GM20431 (cell line): ENCODE results near the gene SNX33.

Experiments
- in situ Hi-C: fragments of 300-500 bp; cut with MseI, MboI; formaldehyde crosslinking; loops from one replicate; pipeline ENCODE4 v1.15.0; 2020; ENCODE audit warnings: low sequenced_read_pairs; ENCODE audit not compliant: unreplicated experiment

The SNX33 gene

DNA sequence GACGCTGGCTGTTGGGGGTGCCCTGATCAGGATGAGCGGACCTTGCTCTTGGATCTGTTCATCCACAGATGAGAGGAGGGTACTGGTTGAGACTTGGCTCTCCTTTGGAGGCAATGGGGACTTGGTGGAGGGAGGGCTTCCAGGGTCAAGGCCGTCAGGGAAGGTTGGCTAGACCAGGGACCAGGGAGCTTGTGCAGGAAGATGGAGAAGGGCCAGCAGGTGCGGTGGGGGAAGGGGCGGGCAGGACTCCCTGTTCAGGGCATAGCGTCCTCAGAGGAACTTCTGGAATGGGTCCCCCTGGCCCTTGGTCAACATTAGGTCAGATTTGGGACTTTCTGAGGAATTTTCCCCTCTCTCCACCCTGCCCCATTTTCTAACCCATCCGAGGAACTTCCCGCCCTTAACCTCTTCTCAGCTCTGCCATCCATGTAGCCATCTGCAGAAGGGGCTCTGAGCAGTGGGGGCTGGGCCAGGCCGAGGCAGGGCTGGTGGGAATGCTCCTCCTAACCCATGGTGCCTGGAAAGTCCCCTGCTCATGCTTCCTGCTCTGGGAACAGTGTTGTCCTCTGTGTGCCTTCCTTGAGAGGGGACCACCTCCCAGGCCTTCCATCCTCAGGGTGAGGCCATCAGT, 11.5 kb downstream of the SNX33 start:
- in situ Hi-C loops: loop anchor here (25.0 kb wide), 2 partner anchors 297 to 647 kb away; partner anchors contain the start of genes MAN2C1 and PPCDC

DNA sequence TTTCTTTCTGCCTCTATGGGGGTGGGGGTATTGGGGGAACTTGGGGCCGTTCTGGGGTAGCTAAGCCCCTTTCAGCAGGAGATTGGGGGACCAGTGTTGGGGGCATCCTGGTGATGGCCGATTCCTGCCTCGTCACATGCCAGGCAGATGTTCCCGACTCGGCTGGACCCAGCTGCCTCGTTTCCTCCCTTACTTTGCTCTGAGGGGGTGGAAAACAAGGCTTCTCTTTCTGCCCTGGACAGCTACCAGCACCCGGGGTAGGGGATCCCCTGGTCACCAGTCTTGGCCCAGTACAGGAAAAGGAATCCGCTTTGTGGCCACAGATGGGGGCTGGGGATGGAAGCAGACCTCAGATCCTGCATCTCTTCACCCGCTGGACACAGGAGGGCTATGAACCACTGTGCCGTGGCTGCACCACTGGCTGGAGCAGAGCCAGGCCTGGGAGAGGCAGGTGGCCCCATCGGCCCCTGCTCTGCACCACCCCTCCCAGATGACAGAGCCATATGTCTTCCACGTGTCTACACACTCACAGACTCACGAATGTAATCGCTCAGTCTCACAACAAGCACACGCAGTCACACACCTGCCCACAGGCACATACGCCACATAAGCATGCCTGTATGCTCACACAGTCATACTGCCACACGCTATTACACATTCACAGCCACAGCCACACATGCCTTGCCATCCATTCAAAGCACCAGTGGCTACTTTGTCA, 12.4 kb downstream of the SNX33 start:
- in situ Hi-C loops: loop anchor here (25.0 kb wide), 2 partner anchors 298 to 648 kb away; partner anchors contain the start of genes MAN2C1 and PPCDC

DNA sequence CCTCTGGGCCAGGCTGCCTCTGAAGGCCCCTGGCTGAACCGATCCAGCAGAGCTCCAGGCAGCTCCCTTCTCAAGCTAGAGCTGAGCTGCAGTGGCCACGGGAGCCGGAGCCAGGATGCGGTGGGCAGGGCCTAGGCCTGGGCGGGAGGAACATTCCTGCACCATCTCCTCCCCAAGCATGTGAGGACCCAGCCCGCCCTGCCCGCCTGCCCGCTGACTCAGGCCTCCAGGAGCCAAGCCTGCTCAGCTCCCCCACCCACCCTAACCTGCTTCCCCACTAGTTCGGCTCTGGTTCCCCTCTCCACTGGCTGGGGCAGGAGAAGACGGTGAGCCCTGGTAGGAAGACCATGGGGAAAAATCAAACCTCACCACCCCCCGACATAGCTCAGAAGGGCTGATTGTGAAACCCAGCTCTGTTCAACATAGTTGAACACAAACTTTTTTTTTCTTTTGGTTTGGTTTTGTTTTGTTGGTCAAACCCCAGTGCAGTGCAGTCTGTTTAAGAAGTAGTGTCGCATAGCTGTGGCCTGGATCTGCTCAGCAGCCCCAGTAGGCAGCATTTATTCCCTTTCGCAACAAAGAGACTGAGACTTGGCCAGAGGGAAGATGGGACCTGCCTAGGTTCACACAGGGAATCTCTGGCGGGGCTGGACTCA, 13.5 kb downstream of the SNX33 start:
- in situ Hi-C loops: loop anchor here (25.0 kb wide), 2 partner anchors 299 to 649 kb away; partner anchors contain the start of genes MAN2C1 and PPCDC

DNA sequence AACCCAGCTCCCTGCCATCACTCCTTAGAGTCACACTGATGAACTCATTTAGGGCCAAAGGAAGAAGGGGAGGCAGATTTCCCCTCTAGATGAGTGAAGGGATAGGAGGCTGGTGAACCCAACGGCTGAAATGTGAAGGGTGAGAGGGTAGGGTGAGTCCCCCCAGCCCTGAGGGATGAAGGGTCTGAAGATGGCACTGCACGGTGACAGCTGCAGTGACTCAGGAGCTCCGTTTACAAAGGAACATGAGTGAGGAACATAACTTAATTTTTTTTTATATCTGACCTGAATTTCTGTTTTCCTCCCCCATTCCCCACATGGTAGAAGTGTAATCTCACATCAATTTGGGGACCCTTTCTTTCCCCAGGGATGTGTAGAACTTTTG, 14.0 kb downstream of the SNX33 start:
- in situ Hi-C loops: loop anchor here (25.0 kb wide), 2 partner anchors 299 to 649 kb away; partner anchors contain the start of genes MAN2C1 and PPCDC

DNA sequence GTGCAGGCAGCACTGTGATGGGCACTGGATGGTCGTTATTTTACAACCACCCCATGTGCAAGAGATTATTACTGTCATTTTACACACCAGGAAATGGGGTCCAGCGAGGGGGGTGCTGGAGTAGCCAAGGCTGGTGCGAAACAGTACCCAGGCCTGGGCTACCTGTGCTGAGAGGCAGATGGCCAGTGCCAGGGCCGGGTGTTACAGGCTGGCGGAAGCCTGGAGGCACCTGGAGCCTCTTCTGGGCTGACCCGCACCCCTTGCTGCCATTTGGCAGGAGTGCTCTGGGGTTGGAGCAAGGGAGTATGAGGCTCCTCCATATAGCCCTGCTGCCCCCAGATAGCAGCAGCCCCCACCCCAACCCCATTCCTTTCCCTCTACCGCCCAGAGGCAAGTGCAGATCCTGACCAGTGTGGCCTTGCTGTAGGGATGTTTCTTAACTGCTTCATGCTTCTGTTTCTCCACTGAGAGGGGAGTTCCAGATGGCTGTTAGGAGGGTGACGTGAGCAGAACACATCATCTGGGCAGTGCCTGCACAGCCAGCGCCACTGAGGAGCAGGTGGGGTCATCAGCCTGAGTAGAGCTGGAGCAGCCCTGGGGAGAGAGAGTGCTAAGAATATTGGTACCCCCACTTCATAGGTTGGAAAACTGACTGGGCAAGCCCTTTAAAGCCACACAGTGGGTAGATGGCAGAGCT, 15.3 kb downstream of the SNX33 start:
- in situ Hi-C loops: loop anchor here (25.0 kb wide), 2 partner anchors 301 to 651 kb away; partner anchors contain the start of genes MAN2C1 and PPCDC

DNA sequence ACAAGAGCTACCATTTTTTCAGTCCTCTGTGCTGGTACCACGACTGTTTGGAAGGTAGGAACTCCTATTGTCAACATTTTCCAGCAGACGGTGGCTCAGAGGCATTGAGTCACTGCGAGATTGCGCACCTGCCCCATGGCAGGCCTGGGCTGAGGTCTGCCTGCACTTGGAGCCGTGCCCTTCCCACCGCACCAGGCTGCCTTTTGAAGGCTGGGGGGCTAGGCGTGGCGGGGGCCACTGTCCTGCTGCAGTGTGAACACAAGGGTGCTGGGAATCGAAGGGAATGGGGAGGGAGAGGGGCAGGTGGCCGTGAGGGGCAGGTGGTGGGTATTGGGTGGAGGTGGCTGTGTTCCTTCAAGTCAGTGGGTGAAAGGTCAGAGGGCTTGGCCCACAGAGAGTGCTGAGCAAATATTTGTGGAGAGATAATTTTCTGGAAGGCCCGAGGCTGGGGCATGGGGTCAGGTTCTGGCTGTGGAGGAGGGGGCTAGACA, 16.3 kb downstream of the SNX33 start:
- in situ Hi-C loops: loop anchor here (25.0 kb wide), 2 partner anchors 302 to 652 kb away; partner anchors contain the start of genes MAN2C1 and PPCDC

DNA sequence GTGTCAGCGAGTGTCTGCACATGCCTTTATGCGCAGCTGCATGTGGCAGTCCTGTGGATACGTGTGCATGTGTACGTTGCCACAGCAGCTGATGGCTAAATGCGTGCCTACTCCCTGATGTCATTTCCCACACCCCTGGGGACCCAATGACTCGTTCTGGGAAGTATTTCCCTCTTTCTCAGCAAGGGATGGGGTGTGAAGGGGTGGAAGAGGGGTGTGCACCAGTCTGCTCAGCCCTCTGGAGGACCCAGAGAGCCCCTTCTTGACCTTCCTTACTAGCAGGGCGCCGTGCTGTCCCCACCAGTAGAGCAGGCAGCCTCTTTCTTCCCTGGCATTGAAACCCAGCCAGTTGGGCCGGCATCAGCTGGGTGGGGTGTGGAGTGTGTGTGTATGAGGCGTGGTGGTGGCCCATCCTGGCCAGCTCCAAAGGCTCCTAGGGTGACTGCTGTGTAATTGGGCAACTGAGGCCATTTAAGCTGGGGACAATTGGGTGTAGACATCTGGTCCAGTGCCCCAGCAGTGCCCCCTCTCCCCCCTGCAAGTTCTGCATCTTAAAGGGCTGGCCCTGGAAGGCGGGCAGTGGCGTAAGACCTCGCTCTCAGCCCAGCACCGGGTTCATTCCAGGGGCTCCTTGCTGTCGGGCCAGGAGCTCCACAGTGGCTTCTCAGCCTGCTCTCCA, 19.2 kb downstream of the SNX33 start:
- in situ Hi-C loops: loop anchor here (25.0 kb wide), 2 partner anchors 305 to 655 kb away; partner anchors contain the start of genes MAN2C1 and PPCDC

DNA sequence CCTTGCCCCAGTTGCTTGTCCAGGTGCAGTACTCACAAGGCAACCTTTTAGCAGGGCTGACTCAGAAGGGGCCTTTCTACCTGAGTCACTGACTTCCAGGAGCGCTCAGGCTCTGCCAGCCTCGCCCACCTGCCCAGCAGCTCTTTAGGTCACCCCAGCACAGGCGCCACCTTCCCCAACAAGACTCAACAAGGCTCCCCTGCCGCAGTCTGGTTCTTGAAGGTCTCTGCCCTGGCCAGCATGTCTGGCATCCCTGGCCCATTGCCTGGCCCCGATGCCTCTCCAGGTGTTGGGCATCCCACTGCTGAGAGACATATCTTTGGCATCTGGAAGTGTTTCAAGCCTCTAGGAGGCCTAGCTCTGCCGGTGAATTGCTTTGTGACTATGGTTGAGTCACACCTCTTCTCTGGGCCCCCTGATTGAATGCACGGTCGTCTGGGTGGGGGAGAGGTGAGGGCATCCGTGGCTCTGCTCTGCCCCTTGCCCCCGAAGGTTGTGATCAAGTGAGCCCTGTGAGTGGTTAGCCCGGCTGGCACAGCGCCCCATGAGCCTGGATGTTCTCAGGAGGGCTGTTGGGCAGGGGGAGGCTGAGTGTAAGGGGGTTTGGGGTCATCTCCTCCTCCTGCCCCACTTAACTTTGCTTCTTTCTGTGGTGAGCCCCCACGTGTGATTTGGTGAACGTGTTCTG, 21.6 kb downstream of the SNX33 start:
- in situ Hi-C loops: loop anchor here (25.0 kb wide), 2 partner anchors 307 to 657 kb away; partner anchors contain the start of genes MAN2C1 and PPCDC

DNA sequence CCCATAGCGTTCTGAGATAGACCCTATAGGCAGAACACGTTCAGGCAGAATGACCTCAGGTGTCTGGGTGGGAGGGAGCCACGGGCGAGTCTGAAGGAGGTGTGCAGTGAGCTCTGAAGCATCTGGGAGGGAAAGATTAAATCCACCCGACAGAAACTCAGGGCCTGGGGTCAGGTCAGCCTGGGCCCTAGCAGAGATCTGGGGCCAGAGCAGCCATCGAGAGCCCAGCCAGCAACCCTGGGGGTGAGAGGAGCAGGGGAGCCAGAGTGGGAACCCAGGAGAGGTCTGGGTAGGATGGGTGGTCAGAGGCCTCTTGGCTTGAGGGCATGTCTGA, 22.1 kb downstream of the SNX33 start:
- in situ Hi-C loops: loop anchor here (25.0 kb wide), 2 partner anchors 308 to 658 kb away; partner anchors contain the start of genes MAN2C1 and PPCDC

DNA sequence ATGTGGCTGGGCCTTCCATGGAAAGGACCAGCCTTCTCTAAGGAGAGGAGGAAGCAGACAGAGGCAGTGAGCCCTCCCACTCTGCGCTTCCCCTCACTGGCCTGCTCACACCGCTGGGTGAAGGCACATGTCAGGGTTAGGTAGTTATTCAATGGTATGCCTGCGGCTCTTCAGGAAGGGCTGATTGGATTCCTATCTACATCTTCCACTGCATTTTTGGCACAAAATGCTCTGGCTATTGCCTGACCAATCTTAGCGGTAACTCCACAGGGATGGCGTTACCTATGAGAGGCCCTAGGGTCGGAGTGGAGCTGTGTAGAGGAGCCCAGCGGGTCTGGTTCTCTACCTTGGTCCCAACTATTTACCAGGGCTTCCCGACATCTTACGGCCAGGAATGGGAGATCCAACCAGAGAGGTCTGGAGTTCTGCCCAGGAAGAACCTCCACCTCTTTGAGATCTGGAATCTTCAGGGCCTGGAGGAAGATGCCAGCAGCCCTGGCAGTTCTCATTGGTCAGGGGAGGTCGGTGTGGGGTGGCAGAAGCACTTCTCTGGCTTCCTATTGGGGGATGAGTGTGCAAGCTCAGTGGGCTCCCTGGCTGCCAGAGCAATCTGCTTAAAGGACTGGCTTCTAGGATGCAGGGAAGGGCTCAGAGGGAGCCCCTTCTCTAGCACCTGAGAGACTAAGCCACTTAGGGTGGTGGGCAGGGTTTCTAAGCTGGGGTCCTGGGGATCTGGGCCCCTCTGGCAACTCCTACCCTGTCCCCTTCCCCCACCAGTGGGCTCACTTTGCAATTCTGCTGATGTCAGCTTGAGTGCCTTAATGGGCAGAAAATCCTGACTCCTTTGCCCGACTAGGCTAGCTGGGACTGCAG, 24.3 kb downstream of the SNX33 start:
- in situ Hi-C loops: loop anchor here (25.0 kb wide), 2 partner anchors 310 to 660 kb away; partner anchors contain the start of genes MAN2C1 and PPCDC

DNA sequence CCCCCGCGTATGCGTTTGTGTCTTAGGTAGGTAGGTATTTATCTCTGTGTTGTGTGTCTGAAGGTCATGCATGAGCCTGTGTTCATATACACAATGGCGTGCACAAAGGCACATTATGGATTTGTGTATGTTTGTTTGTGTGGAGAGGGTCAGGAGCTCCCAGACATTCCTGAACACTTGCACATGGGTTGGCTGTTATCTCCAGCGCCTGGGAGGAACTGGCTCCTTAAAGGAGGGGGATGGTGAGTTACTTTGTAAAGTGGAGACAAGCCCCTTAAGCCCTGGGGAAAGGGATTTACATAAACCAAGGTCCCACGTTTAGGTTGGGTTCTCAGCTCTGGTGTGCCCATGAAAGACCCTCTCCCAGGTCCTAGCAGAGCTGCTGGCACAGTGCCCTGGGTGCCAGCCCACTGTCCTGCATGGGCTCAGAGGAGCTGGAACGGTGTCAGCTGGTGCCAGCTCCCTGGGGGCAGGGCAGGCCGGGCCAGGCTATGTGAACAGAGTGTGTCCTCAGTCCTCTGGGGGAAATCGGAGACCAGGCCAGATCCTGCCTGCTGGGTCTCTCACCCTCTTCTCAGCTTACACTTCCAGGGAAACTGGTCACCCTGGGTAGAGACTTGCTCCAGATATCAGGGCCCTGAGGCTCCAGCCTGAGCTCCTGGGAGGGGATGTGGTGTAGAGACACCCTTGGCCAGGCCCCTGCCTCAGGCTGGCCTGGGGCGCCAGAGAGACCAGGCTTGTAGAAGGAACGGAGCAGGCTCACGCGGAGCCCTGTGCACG, 25.1 kb downstream of the SNX33 start:
- in situ Hi-C loops: loop anchor here (25.0 kb wide), 2 partner anchors 311 to 661 kb away; partner anchors contain the start of genes MAN2C1 and PPCDC

DNA sequence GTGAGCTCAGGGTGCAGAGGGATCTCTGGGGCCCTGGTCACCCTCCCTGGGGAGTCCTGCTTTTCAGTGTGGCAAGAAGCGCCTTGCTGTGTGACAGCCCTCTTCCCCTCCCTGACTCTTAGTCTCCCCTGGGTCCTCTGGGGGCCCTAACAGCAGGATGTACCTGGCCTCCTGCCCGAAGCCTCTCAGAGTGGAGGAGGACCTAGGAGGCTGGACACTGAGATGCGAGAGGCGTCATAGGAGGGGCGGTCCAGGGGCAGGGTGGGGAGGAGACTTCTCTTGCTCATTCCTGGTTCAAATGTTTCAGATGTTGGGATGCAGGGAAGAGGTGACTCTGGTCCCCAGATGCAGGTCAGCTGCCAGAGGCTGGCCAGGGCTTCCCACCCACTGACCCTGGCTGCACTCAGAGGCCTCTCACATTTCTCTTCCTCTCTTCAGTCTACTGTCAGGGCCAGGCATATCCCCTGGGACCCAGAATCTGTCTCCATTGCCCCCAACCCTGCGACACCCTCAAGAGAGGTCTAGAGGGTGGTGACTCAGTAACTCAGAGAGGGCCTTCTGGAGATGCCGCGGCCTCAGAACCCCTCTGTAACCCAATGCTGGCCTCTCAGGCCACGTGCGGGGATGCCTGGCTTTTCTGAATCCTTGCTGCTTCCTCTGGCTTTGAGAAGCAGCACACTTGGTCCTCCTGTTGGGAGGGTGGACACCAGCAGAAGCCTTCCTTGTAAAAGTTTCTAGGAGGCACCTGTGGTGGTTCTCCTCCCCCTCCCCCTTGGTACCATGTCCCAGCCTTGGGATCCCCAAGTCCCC, 25.9 kb downstream of the SNX33 start:
- in situ Hi-C loops: loop anchor here (25.0 kb wide), 2 partner anchors 311 to 661 kb away; partner anchors contain the start of genes MAN2C1 and PPCDC

DNA sequence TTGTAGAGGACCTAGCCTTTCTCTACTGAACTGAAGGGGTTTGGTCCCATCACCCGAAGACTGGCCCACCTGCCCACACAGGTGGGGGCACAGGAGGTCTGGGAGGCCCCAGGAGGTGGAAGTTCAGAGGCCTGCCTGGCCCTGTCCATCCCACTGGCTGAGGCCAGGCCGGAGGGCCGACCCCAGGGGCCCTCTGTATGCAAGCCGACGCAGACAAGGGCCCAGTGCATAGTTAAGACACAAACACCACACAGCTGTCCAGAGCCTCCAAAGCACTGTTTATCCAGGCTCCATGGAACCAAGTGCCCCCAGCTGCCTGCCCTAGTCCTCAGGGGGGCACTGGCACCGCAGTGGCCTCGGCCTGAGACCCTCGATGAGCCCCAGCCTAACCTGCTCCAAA, 26.7 kb downstream of the SNX33 start:
- in situ Hi-C loops: loop anchor here (25.0 kb wide), 2 partner anchors 312 to 662 kb away; partner anchors contain the start of genes MAN2C1 and PPCDC

DNA sequence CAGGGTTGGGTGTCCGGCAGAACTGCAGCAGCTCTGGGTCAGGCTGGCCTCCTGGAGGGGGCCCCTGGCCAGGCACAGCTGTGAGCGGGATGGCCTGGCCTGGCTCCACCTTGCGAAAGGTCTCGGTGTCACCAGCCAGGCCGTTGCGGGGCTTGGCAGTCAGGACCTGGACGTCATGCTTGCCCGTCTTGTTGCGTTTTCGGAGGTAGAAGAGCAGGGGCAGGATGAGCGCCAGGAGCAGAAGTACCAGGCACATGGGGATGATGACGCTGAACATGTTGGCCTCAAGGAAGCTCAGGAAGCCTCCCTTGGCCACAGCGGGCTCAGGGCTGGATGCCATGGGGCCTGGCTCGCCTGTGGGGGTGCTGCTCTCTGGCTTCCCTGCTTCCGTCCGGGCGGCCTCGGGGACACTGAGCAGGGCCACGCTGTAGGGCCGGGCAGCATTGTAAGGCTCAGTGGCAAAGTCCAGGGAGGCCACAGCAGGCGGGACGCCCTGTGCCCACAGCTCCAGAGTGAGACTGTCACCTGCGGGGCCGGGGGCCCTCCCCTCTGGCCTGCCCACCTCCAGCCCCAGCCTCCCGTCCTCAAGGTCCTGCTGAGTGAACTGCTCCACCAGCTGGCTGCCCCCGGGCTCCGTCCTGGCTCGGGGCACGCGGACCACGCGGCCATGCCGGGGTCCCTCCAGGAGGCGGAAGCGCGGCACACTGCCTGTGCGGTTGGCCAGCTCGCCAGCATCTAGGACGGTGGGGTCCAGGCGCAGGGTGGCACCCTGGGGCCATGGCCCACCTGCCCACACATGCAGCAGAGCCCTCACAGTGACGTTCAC, 28.1 kb downstream of the SNX33 start:
- in situ Hi-C loops: no loop called here
